Activated CD8-positive, alpha-beta memory T cell treated with anti-CD3 and anti-CD28 coated beads for 4 hours (primary cell): ENCODE measurements around the gene PRKG2.
"Not testable (repeated sequence)": the region's sequence is repeated elsewhere in the genome, so short reads cannot be mapped to it uniquely, and the experiment has no call there.

Experiments used
- DNase-seq, 2 donors: peaks; one replicate each; pipeline ENCODE4 v3.0.0-alpha.2; 2020; ENCODE audit warnings: low read depth in 2 of 2

Gene PRKG2, protein sequence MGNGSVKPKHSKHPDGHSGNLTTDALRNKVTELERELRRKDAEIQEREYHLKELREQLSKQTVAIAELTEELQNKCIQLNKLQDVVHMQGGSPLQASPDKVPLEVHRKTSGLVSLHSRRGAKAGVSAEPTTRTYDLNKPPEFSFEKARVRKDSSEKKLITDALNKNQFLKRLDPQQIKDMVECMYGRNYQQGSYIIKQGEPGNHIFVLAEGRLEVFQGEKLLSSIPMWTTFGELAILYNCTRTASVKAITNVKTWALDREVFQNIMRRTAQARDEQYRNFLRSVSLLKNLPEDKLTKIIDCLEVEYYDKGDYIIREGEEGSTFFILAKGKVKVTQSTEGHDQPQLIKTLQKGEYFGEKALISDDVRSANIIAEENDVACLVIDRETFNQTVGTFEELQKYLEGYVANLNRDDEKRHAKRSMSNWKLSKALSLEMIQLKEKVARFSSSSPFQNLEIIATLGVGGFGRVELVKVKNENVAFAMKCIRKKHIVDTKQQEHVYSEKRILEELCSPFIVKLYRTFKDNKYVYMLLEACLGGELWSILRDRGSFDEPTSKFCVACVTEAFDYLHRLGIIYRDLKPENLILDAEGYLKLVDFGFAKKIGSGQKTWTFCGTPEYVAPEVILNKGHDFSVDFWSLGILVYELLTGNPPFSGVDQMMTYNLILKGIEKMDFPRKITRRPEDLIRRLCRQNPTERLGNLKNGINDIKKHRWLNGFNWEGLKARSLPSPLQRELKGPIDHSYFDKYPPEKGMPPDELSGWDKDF

DNA sequence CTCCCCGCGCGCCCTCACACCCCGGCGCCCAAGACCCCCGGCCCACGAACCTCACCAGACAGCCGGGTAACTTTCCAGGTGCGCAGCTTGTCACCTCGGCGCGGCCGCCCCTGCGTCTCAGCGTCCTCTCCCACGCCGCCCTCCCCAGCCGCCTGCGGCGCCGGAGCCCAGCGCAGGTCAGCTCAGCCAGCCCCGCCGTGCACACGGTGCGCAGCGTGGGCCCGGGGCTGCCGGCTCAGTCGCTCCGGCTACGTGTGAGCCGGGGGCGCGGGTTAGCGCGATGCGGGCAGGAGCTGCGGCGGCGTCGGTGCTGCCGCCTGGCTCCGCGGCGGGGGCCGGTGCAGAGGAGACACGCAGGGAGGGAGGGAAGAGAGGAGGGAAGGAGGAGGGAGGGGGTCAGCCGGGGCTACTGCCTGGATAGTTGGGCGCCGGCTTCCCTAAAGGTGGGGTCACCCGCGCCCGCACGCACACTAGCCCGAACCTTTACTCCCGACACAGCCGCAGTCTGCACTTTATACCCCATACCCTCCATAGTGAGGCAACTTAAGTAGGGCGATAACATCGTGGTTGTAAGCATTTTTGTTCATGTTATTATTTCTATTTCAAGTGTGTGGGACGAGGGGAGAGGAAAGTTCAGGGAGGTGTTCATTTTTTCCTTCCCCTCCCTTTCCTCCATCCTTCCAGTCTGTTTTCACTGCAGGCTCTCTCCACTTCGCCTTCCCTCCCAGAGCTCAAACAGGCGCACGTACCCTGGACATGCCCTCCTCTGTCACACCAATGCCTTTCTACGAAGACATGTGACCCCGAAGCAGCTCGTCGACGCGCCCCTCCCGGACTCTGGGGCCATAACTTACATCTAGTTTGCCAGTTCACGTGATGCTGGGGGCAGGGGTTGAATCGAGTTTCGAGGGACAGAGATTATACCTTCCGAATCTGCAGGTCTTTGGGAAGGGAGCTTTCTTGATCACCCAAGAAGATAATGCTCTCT lies at the start of gene PRKG2:
PRKG2 (minus strand) TSS at position 342 of the 988 bp plus-strand sequence. CDS start 10,175 bp downstream, outside the sequence.
- no peak for DNase-seq

GRCh38 chr4:81260443-81261101 lies 45.5 kb upstream of the PRKG2 start:
- no peak for DNase-seq

- no peak for DNase-seq
Measured at GRCh38 chr4:81258841-81259550, 44.0 kb upstream of the PRKG2 start.

- no peak for DNase-seq
Measured at GRCh38 chr4:81257816-81258215, 42.8 kb upstream of the PRKG2 start.

DNA sequence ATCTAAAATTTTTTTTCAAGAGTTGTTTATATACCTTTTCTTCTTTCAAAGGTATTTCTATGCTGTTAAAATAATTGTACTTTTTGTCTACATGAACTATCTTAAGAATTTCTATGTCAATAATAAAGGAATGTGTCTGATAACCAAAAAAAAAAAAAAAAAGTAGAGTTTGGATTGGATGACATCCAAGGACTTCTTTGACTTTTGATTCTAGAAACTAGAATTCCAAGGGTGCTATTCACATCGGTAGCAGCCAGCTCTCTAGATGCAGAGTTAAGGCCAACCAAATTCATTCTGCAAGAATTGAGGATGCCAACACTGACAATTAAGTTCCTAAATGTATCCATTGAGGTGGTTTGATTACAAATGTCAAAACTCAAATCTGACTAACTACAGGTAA lies 42.0 kb upstream of the PRKG2 start:
- no peak for DNase-seq

GRCh38 chr4:81256059-81256970 lies 41.3 kb upstream of the PRKG2 start:
- no peak for DNase-seq

GRCh38 chr4:81255524-81255923 lies 40.5 kb upstream of the PRKG2 start:
- no peak for DNase-seq

GRCh38 chr4:81250430-81250829 lies 35.4 kb upstream of the PRKG2 start:
- no peak for DNase-seq

DNA sequence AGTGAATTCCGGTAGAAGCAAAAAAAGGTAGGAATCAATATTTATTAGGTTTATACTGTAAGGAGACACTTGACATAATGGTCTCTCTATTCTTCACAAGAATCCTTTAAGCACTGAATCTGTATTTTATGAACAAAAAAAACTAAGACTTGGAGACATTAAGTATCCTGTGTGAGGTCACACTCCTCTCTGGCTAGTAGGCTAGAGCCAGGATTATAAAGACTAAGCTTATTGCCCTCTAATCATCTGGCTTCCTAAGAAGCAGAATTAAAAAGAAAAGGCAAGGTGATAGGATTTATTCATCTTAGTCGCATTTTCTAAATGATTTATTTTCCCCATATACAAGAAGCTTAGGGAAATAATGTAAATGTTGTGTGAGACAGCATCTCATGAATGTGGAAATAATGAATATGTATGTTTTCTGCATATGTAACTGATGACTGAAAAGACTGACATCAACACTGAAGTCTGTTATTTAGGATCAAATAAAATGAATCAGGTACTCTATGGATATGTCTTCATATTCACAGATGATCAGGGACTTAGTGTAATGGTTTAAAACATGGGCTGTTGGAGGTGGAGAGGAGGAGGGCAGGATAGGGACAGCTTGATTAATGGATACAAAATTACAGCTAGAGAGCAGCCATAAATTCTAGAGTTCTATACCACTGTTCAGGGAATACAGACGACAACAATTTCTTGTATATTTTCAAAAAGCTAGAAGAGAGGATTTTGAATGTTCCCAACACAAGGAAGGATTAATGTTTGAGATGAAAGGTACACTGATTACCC lies 30.4 kb upstream of the PRKG2 start:
- DNase-seq: no peak

- DNase-seq: no peak
Measured at GRCh38 chr4:81237791-81238190, 22.8 kb upstream of the PRKG2 start.

- no peak for DNase-seq
Measured at GRCh38 chr4:81235982-81236749, 21.1 kb upstream of the PRKG2 start.

- DNase-seq: no peak
Measured at GRCh38 chr4:81227968-81228367, 12.9 kb upstream of the PRKG2 start.

- no peak for DNase-seq
Measured at GRCh38 chr4:81227138-81227537, 12.1 kb upstream of the PRKG2 start.

- DNase-seq: no peak
Measured at GRCh38 chr4:81225252-81225651, 10.2 kb upstream of the PRKG2 start.

DNA sequence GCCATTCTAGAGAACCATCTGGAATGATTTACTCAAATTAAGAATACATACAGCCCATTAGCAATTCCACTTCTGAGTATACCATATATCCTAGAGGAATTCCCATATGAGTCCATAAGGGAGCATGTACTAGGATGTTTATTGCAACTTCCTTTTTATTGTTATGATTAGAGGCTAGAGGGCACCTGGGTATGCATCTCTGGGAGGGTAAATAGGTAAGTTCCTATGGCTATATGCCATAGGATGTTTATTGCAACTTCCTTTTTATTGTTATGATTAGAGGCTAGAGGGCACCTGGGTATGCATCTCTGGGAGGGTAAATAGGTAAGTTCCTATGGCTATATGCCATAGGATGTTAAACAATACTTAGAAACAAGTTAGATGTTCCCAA lies 7.1 kb upstream of the PRKG2 start:
- not testable (repeated sequence) for DNase-seq

- DNase-seq: no peak
Measured at GRCh38 chr4:81221303-81222081, 6.5 kb upstream of the PRKG2 start.

GRCh38 chr4:81220271-81220670 lies 5.2 kb upstream of the PRKG2 start:
- no peak for DNase-seq
